Glomerular visceral epithelial cell (primary cell): Measurements from ENCODE around the gene BASP1.
"Not testable (repeated sequence)": the region's sequence is repeated elsewhere in the genome, so short reads cannot be mapped to it uniquely, and the experiment has no call there.

Source experiments
- DNase-seq: peaks from one replicate; pipeline ENCODE4 v3.0.0-alpha.2; 2016; ENCODE audit errors: extremely low spot score

Gene BASP1

DNA sequence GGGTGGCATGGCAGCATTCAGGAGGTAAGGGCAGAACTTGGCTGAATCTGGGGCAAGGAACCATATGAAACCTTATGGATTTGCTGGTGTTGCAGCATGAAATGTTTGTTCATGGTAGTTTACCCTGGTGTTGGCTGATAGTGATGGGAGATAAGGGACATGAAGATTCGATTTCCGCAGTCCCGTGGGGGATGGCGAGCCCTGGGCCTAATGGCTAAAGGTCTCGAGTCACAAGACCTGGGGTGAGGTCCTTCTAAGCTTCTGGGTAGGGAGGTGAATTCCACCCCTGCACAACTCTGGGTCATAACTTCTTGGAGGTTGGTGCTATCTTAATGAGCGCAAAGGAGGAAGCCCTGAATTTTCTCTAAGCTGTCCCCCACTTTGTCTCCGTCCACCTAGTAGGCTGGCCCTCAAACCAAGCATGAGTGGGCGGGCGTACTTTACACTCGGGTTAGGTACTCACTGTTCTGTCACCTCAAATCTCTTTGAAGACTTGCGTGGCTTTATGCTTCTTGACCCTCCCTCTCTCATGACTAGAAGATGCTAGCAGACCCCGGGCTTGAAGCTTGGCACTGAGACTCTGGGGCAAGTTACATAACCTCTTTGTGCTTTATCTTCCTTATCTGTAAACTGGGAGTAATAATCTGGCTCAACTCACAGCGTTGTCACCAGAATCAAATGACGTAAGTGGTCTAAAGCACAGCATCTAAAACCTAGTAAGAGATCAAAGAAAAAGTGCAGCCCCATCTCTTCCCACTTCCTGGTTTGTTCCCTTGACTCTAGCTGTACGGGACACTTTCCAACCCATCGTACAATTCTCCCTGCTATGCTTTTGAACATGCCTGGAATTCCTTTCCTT, 72.5 kb downstream of the BASP1 start:
- DNase-seq = no peak

DNA sequence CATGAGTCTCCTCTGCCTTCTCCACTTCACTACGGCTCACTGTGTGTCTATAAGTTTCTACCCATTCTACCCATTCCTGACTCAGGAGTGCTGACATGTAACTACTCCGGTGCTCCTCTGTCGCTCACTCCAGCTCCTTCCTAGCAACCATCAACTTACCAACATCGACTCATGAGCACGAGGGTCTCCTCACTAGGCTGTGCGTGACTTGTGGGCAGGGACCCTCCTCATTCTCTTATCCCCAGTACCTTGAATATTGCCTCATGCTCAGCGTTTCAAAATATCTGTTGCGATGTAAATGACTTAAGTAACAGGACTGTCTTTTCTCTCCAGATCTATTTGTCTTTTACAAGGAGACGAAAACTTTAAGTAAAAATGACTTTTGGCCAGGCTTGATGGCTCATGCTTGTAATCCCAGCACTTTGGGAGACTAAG, 73.1 kb downstream of the BASP1 start:
- DNase-seq = no peak

GRCh38 chr5:17292434-17293015, 75.1 kb downstream of the BASP1 start:
- no peak for DNase-seq

GRCh38 chr5:17294639-17295311, 77.3 kb downstream of the BASP1 start:
- no peak for DNase-seq

GRCh38 chr5:17295671-17296070, 78.2 kb downstream of the BASP1 start:
- no peak for DNase-seq

GRCh38 chr5:17302106-17302505, 84.7 kb downstream of the BASP1 start:
- no peak for DNase-seq

GRCh38 chr5:17302604-17303003, 85.2 kb downstream of the BASP1 start:
- no peak for DNase-seq

DNA sequence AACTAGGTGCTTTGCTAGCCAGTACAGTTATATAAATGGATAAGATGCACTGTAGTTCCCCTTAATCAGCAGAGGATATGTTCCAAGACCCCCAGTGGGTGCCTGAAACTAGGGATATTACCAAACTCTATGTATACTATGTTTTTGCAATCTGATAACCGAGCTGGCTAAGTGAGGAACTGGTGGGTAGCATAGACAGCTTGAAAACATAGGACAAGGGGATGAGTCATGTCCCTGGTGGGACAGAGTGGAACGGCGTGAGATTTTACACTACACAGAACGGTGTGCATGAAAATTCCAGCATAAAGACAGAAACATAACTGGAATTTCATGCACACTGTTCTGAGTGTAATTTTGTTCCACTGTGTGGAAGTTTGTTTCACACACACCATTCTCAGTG, 86.9 kb downstream of the BASP1 start:
- no peak for DNase-seq

- no peak for DNase-seq
Observed at GRCh38 chr5:17305017-17305416, 87.6 kb downstream of the BASP1 start.

GRCh38 chr5:17305964-17306725, 88.7 kb downstream of the BASP1 start:
- no peak for DNase-seq

DNA sequence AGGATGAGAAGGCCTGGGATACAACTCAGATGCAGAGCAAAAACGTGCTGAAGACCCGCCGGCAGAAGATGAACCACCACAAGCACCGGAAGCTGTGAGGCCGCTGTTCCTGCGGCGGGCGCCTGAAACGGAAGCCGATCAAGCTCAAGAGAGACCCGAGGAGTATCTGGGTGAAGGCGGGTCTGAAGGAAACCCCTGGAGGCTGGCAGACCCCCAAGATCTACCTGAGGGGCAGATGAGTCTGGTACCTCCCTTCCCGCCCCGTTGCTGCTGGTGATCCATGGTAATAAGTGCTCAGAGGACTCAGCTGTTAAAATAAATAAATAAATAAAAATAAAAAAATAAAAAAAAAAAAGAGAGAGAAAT, 89.3 kb downstream of the BASP1 start:
- no peak for DNase-seq

DNA sequence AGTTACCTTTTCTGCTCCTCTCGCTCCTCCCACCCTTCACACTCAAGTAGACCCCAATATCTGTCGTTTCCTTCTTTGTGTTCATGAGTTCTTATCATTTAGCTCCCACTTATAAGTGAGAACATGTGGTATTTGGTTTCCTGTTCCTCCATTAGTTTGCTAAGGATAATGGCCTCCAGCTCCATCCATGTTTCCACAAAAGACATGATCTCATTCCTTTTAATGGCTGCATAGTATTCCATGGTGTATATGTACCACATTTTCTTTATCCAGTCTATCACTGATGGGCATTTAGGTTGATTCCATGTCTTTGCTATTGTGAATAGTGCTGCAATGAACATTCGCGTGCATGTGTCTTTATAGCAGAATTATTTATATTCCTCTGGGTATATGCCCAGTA, 90.0 kb downstream of the BASP1 start:
- not testable (repeated sequence) for DNase-seq

- no peak for DNase-seq
Observed at GRCh38 chr5:17308326-17309065, 91.1 kb downstream of the BASP1 start.

DNA sequence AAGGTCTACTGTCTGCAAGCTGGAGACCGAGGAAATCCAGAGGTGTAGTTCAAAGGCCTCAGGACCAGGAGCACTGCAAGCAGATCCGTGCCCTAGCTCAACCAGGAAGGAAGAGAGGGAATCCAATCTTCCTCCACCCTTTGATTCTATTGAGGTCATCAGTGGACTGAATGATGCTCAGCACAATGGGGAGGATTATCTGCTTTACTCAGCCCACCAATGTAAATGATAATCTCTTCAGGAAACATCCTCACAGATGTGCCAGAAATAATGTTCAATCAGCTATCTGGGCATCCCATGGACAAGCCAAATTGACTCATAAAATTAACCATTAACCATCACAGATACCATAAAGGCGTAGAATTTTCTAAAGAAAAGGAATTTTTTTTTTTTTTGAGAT, 92.0 kb downstream of the BASP1 start:
- no peak for DNase-seq

- not testable (repeated sequence) for DNase-seq
Observed at GRCh38 chr5:17310502-17310901, 93.1 kb downstream of the BASP1 start.

- not testable (repeated sequence) for DNase-seq
Observed at GRCh38 chr5:17311811-17312210, 94.4 kb downstream of the BASP1 start.

DNA sequence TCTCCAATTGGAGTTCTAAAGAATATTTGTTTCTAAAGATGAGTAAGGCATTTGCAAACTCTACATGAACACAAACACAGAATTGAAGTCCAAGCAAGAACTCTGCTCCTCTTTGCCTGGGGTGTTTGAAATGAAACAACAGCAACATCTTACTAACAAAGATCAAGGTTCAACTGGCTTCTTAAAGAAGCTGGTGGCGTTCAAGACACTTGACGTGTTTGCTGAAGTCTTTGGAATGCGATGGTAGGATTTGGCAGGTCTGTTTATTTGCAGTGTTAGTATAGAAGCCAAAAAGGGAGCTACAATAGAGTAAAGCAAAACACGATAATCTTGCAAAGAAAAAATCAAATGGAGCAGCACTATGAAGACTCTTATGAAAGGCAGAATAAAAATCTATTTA, 94.9 kb downstream of the BASP1 start:
- no peak for DNase-seq

DNA sequence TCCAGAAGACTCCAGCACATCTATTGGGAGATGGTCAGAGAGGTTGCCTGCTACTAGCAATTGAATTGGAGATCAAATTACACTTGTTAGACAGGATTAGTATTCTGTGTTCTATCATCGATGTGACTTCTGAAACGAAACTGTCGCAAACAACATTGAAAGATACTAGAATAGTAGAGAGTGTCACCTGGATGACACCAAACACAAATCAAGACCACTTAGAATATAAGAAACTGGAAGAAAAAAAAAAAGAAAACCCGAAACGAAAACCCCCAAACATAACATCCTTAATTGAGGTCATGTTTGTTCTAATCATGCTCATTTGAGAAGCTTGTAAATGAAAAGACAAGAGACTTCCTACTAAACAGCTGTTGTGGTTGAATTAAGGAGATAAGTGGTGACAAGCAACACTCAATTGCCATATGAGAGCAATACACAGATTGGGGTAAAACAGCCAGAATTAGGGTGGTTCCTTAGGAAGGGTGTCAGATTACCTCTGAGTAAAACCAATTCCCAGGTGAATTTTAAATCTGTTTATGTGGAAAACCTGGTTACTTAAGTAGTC, 97.6 kb downstream of the BASP1 start:
- DNase-seq = no peak

GRCh38 chr5:17315710-17316221, 98.3 kb downstream of the BASP1 start:
- DNase-seq = no peak

DNA sequence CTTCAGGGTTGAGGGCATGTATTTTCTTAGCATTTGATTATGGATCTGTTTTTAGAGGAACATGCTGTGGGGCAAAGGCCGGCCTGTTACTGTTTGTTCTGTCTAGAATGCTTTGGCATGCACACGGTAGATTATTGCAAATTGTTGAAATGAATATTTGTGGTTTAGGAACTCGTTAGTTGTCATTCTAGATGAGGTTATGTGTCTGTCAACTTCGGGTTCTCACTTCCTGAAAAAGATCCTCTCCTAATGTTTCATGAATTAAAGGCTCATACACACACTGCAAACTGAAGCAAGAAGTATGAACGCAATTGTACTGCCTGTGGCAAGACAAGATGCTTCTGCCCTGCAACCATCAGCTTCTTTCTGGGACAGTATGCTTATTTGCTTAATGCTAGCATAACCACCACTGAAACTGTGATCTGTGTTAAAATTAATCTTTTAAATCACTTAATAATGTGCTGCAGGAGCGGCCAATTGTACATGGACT, 99.6 kb downstream of the BASP1 start:
- no peak for DNase-seq

GRCh38 chr5:17317473-17317872, 100.0 kb downstream of the BASP1 start:
- no peak for DNase-seq
